H1 (cell line): Measurements from ENCODE around the gene JPT2. TPM values are rescaled to one million over a fixed set of nuclear protein-coding genes. Genes with fewer than 3 reads are reported as not detected.

Source experiments
- ATF2 ChIP-seq: IDR thresholded peaks from 2 replicates; pipeline ENCODE4 v1.6.1; 2012; ENCODE audit warnings: low read length, inconsistent platforms
- CHD1 ChIP-seq: IDR thresholded peaks from 2 replicates; pipeline ENCODE4 v1.6.1; 2012; ENCODE audit warnings: low read depth, low read length, improper control_type of control experiment
- E2F6 ChIP-seq: IDR thresholded peaks from 2 replicates; pipeline ENCODE4 v1.6.1; 2012; ENCODE audit warnings: inconsistent platforms
- PHF8 ChIP-seq: fragments of 200-600 bp; sonication (generic); conservative IDR thresholded peaks from 2 replicates; pipeline ENCODE4 v1.7.1; 2012; ENCODE audit warnings: low read depth, mild to moderate bottlenecking, inconsistent platforms, low read length, moderate library complexity
- RBBP5 ChIP-seq: IDR thresholded peaks from 2 replicates; pipeline ENCODE4 v1.7.1; 2012; ENCODE audit warnings: low read depth, mild to moderate bottlenecking, inconsistent platforms, low read length, moderate library complexity, borderline replicate concordance
- SAP30 ChIP-seq: fragments of 300-600 bp; sonication (generic); IDR thresholded peaks from 2 replicates; pipeline ENCODE4 v1.7.1; 2012; ENCODE audit warnings: low read length, moderate library complexity, mild to moderate bottlenecking, inconsistent platforms; ENCODE audit not compliant: insufficient read depth, insufficient replicate concordance
- SIN3A ChIP-seq, 2 experiments: IDR thresholded peaks in 1 of 2; conservative IDR thresholded peaks in 1 of 2; 2 replicates each; pipeline ENCODE4 v1.6.1; 2011 to 2012; ENCODE audit warnings: low read length in 2 of 2, improper control_type of control experiment in 1 of 2, low read depth in 1 of 2, mild to moderate bottlenecking in 1 of 2
- SIX5 ChIP-seq: IDR thresholded peaks from 2 replicates; pipeline ENCODE4 v1.6.1; 2011; ENCODE audit warnings: mild to moderate bottlenecking, low read depth, low read length
- SP1 ChIP-seq: IDR thresholded peaks from 2 replicates; pipeline ENCODE4 v1.6.1; 2011; ENCODE audit warnings: low read depth, low read length
- polyA plus RNA-seq, 7 experiments: library from polyadenylated mRNA; depleted of rRNA in 3 of 7; stranded (reverse) in 5 of 7; unstranded in 2 of 7; fragments of >200 nt in 5 of 7; fragments of 200-250 nt in 2 of 7; gene quantifications; 1 replicate in 5 of 7; 2 replicates in 1 of 7; 4 replicates in 1 of 7; pipeline versions ENCODE4 v1.2.1 to v1.2.3, GENCODE V29; 2011 to 2013; ENCODE audit warnings: missing spikeins in 2 of 7, mixed read lengths in 2 of 7
- total RNA-seq: library from RNA; stranded (reverse); fragmentation: NEBNext Ultra II Directional; extraction: Animal tissue kit (Norgen Biotek cat#: 25700); gene quantifications from 2 replicates; pipeline ENCODE4 v1.2.1, GENCODE V29; 2021

The JPT2 gene
- total and polyA plus RNA-seq, 2 of the 8 experiments (the other 6 are each of a cell fraction or from before 2014, with no cell fraction given), result 67.6 to 197 TPM

GRCh38 chr16:1640261-1640941 lies 37.7 kb upstream of the JPT2 start (continued):
- no peak for TF ChIP-seq ATF2
- no peak for TF ChIP-seq SAP30
- TF ChIP-seq PHF8, result no peak
- no peak for TF ChIP-seq E2F6
- TF ChIP-seq CHD1, result no peak
- no peak for TF ChIP-seq SIN3A (conservative IDR thresholded peaks at IDR 0.05 in 1 of 2, IDR thresholded peaks at IDR 0.05 in 1 of 2; ENCODE audit: low read depth in 1 of 2, low read length in 2 of 2)
- no peak for TF ChIP-seq RBBP5
- no peak for TF ChIP-seq SP1
- TF ChIP-seq SIX5, result no peak
- TF ChIP-seq, all 59 proteins: peak for 0
